ENCODE measurements around the gene HECA. TPM values are rescaled to one million over a fixed set of nuclear protein-coding genes. Genes with fewer than 3 reads are reported as not detected.

HECA gene
- total RNA-seq, 3 donors from 2014 or later (not counting 1 experiment from before 2014, with no cell fraction given), result 76.5 to 80.5 (median 77.6) TPM

GRCh38 chr6:139147628-139148027 is 12.7 kb downstream of the HECA start:
- WGBS (ENCODE audit: insufficient coverage), result 75% methylated on average over 4 of the region's 4 CpGs
- intact Hi-C loops (cut with micrococcal nuclease), result no loop called here
- Histone ChIP-seq H3K27ac (ENCODE audit: low read length) (no peak overlapping the region), H3K36me3 (ENCODE audit: control insufficient read depth, insufficient read depth, low read length) (no peaks in the 10 kb centered on the region), H3K27me3 (ENCODE audit: control insufficient read depth, insufficient read depth, low read length) (no peaks in the 10 kb centered on the region), H3K4me1 (ENCODE audit: control insufficient read depth, insufficient read depth, low read length) (peaks cover 48% of the 10 kb centered on the region), H3K9me3 (ENCODE audit: control insufficient read depth, insufficient read depth, low read length) (no peaks in the 10 kb centered on the region), H3K4me3 (ENCODE audit: low read length) (no peak overlapping the region)
- DNase-seq (no peak), ATAC-seq (peak in 1 of 3 donors; percentile 24)
- no peaks in the 10 kb centered on the region for H3K36me3 Mint-ChIP-seq
- H3K27me3 Mint-ChIP-seq (ENCODE audit: low read depth in 2 of 2), result no peaks in the 10 kb centered on the region
- H3K4me3 Mint-ChIP-seq, result peak overlapping the region; percentile 14
- peaks cover 95 to 97% of the 10 kb centered on the region in 2 donors for H3K4me1 Mint-ChIP-seq
- H3K27ac Mint-ChIP-seq, result peak overlapping the region in 1 of 2 donors; percentile 44
- no peaks in the 10 kb centered on the region for H3K9me3 Mint-ChIP-seq
- TF ChIP-seq CTCF (IDR thresholded peaks at IDR 0.05), result no peak

- no peak for ATAC-seq
- TF ChIP-seq CTCF (IDR thresholded peaks at IDR 0.05), result no peak
- no peak overlapping the region for H3K4me3 ChIP-seq (ENCODE audit: low read length)
Observed at GRCh38 chr6:139148557-139149235, 13.8 kb downstream of the HECA start.

GRCh38 chr6:139149383-139149782 is 14.5 kb downstream of the HECA start:
- WGBS (ENCODE audit: insufficient coverage), result 90% methylated on average over 5 of the region's 5 CpGs
- Mint-ChIP-seq H3K9me3 (no peaks in the 10 kb centered on the region), H3K4me3 (peak overlapping the region; percentile 57), H3K4me1 (peaks cover 88 to 90% of the 10 kb centered on the region in 2 donors), H3K27ac (peak overlapping the region in 1 of 2 donors; percentile 57), H3K36me3 (no peaks in the 10 kb centered on the region), H3K27me3 (ENCODE audit: low read depth in 2 of 2) (no peaks in the 10 kb centered on the region)
- no peak for TF ChIP-seq CTCF (IDR thresholded peaks at IDR 0.05)
- ATAC-seq (no peak), DNase-seq (no peak)
- no peaks in the 10 kb centered on the region for H3K27me3 ChIP-seq (ENCODE audit: control insufficient read depth, insufficient read depth, low read length)
- no peaks in the 10 kb centered on the region for H3K9me3 ChIP-seq (ENCODE audit: control insufficient read depth, insufficient read depth, low read length)
- no peaks in the 10 kb centered on the region for H3K36me3 ChIP-seq (ENCODE audit: control insufficient read depth, insufficient read depth, low read length)
- intact Hi-C loops (cut with micrococcal nuclease), result no loop called here
- no peak overlapping the region for H3K4me3 ChIP-seq (ENCODE audit: low read length)
- peaks cover 45% of the 10 kb centered on the region for H3K4me1 ChIP-seq (ENCODE audit: control insufficient read depth, insufficient read depth, low read length)
- H3K27ac ChIP-seq (ENCODE audit: low read length), result no peak overlapping the region

More at GRCh38 chr6:139148557-139149235, 13.8 kb downstream of the HECA start:
- DNase-seq, result no peak
- 80% methylated on average over 6 of the region's 7 CpGs for WGBS (ENCODE audit: insufficient coverage)
- no peaks in the 10 kb centered on the region for H3K27me3 ChIP-seq (ENCODE audit: control insufficient read depth, insufficient read depth, low read length)
- Mint-ChIP-seq H3K4me3 (peak overlapping the region; percentile 57), H3K4me1 (peaks cover 88 to 91% of the 10 kb centered on the region in 2 donors), H3K36me3 (no peaks in the 10 kb centered on the region), H3K27ac (peak overlapping the region in 1 of 2 donors; percentile 57), H3K9me3 (no peaks in the 10 kb centered on the region), H3K27me3 (ENCODE audit: low read depth in 2 of 2) (no peaks in the 10 kb centered on the region)
- peaks cover 48% of the 10 kb centered on the region for H3K4me1 ChIP-seq (ENCODE audit: control insufficient read depth, insufficient read depth, low read length)
- intact Hi-C loops (cut with micrococcal nuclease), result no loop called here
- H3K9me3 ChIP-seq (ENCODE audit: control insufficient read depth, insufficient read depth, low read length), result no peaks in the 10 kb centered on the region
- H3K27ac ChIP-seq (ENCODE audit: low read length), result no peak overlapping the region
- no peaks in the 10 kb centered on the region for H3K36me3 ChIP-seq (ENCODE audit: control insufficient read depth, insufficient read depth, low read length)

- Mint-ChIP-seq H3K4me1 (peaks cover 84 to 87% of the 10 kb centered on the region in 2 donors), H3K9me3 (no peaks in the 10 kb centered on the region), H3K4me3 (no peak overlapping the region), H3K27me3 (ENCODE audit: low read depth in 2 of 2) (no peaks in the 10 kb centered on the region), H3K36me3 (no peaks in the 10 kb centered on the region), H3K27ac (peak overlapping the region; percentile 20 to 60)
- H3K36me3 ChIP-seq (ENCODE audit: control insufficient read depth, insufficient read depth, low read length), result no peaks in the 10 kb centered on the region
- H3K4me3 ChIP-seq (ENCODE audit: low read length), result no peak overlapping the region
- WGBS (ENCODE audit: insufficient coverage), result 88% methylated on average over 3 of the region's 3 CpGs
- no peaks in the 10 kb centered on the region for H3K9me3 ChIP-seq (ENCODE audit: control insufficient read depth, insufficient read depth, low read length)
- intact Hi-C loops (cut with micrococcal nuclease), result no loop called here
- TF ChIP-seq CTCF (IDR thresholded peaks at IDR 0.05), result no peak
- DNase-seq (no peak), ATAC-seq (no peak)
- no peak overlapping the region for H3K27ac ChIP-seq (ENCODE audit: low read length)
- H3K27me3 ChIP-seq (ENCODE audit: control insufficient read depth, insufficient read depth, low read length), result no peaks in the 10 kb centered on the region
- H3K4me1 ChIP-seq (ENCODE audit: control insufficient read depth, insufficient read depth, low read length), result peaks cover 40% of the 10 kb centered on the region
Observed at GRCh38 chr6:139150920-139151319, 16.0 kb downstream of the HECA start.
